HTERT RPE-1 (cell line): Measurements from ENCODE around the gene CFAP46.

Experiments
- in situ Hi-C: fragments of 300-500 bp; cut with MboI; formaldehyde crosslinking; loops from 4 replicates; pipeline ENCODE4 v1.14.3; 2020; ENCODE audit warnings: low sequenced_read_pairs

Gene CFAP46

DNA sequence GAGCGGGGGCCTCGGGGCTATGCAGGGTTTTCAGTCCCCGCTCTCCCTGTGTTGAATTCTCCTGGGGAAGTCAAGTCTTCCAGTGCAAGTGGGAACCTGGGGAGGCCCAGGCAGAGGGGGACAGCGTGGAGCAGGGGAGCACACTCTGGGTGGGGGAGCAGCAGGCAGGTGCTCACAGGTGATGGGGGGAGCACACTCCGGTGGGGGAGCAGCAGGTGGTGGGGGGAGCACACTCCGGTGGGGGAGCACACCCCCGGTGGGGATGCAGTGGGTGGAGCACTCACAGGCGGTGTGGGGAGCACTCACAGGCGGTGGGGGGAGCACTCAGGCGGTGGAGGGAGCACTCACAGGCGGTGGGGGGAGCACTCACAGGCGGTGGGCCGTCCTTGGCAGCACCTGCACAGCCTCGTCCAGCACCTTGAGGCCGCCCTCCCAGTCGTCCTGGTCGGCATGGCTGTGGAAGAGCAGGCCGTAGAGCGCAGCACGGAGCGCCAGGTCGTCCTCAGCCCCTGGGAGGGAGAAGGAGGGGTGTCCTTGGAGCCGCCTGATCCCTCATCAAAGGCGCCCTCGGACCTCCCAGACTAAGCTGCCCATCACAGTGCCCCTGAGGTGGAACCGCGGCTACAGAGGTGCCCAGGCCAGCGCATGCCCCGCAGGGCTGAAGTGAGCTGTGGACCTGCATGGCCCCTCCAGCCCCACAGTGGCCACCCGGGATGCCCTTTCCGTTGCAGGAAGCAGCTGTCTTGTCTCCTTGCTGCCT is 56.7 kb downstream of the CFAP46 start:
- in situ Hi-C loops, result no loop called here

DNA sequence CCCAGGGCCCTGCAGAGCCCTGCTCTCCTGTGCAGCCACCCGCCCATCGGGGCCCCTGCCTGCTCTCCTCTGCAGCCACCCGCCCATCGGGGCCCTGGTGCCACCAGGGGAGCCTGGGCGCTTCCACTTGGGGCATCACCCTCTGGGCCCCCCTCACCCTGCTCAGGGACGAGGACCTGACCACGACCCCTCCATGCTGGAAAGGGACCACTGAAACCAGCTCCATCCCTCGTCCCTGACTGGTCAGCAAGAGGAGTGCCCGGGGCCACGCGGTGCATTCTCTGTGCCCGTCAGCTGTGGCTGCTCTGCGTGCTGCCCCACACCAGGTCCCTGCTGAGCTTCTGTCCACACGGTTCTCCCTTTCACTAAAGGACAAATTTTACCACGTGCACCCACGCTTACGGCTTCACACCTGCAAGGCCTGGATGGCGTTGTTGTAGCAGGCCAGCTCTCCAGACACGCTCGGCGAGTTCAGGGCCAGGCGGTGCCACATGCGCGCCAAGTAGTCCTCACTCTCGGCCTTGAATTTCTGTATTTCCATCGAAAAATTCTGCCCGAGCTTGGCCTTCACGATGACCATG is 57.6 kb downstream of the CFAP46 start:
- in situ Hi-C loops, result no loop called here

DNA sequence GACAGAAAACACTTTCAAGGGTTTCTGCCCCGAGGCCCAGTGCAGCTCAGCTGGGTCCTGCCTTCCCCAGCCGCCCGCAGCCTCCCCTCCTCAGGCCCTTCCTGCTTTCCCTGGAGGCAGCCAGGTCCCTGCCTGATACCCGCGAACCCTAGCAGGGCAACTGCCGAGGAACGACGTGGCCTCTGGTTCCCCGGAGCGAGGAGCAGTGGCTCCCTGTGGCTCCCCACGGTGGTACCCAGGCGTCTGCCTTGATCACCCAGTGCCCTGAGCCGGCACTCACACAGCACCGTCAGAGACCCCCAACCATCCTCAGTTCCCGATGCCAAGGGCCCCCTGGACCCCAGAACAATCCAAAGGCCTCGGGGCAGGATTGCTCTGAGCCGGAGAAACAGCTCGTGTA is 58.3 kb downstream of the CFAP46 start:
- in situ Hi-C loops, result no loop called here

DNA sequence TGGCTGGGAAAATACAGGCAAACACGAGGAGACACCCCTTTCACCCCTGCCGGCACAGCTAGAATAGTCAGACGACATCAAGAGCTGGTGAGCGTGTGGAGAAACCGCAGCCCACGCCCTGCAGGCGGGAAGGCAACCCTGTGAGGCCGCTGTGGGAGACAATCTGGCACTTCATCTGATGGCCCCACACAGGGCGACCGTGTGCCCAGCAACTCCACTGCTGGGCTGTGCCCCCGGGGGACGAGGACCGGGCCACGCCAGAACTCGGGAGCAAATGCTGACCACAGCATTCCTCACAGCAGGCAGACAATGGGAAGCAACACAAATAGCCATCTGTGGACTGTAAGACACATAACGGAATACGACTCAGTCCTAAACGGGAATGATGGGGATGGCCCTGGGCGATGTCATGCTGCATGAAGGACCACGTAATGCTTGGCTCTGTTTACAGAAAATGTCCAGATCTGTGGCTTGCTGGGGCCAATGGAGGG is 58.9 kb downstream of the CFAP46 start:
- in situ Hi-C loops, result no loop called here

DNA sequence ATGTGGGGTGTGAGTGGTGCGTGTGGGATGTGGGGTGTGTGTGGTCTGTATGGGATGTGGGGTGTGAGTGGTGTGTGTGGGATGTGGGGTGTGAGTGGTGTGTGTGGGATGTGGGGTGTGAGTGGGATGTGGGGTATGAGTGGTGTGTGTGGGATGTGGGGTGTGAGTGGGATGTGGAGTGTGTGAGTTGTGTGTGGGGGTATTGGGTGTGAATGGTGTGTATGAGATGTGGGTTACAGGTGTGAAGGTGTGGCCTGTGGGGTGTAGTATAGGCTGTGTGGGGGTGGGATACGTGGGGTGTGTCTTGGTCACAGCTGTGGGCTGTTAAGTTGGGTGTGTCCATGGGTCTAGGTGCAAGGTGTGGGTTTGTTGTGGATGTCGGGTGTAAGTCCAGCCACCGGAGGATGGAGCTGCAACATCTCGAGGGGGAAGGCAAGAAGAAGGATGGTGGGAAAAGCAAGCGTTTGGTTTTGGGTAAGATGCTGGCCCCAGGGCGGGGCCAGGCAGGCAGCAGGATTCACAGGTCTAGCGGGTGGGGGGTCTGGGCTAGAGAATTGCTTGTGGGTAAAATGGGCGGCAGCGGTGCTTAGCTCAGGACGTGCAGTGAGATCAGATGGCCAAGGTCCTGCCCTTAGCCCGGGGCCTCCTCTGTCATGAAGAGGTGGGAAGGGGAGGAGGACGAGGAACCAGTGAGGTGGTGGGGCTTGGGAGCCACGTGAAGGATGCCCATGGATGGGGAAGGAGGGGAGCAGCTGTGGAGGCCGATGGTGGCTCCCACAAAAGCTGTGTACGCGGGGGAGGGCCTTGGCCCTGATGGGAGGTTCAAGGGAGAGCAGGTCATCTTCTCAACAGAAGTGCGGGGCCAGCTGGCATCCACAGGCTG is 60.1 kb downstream of the CFAP46 start:
- in situ Hi-C loops, result no loop called here

DNA sequence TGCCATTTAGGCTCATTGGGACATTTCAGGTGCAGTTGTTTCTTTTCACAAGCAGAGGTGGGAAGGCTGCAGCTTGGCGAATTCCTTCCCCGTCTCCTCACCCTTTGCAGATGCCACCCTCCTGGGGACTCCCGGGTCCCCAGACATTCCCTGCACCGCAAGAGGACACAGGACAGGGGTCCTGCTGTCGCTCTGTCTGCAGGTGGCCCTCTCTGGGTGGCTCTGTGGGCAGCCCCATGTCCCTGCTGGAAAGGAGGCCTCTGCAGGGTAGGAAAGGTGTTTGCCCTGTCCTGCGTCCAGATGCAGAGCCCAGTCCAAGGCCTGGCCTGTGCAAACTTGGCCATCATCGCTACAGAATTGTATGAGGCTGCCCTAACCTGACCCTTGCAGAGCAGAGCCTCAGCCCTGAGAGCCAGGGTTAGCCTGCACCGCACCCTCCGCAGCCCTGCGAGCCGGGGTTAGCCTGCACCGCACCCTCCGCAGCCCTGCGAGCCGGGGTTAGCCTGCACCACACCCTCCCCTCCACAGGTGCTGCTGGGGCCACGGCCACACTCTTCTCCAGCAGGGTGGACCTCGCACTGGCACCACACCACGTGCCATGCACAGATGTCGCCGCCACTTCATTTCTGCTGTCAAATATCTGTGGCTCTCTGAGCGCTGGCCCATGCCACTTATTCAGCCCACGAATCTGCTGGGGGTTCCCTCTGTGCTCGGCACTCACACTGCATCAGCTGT is 61.0 kb downstream of the CFAP46 start:
- in situ Hi-C loops, result no loop called here

DNA sequence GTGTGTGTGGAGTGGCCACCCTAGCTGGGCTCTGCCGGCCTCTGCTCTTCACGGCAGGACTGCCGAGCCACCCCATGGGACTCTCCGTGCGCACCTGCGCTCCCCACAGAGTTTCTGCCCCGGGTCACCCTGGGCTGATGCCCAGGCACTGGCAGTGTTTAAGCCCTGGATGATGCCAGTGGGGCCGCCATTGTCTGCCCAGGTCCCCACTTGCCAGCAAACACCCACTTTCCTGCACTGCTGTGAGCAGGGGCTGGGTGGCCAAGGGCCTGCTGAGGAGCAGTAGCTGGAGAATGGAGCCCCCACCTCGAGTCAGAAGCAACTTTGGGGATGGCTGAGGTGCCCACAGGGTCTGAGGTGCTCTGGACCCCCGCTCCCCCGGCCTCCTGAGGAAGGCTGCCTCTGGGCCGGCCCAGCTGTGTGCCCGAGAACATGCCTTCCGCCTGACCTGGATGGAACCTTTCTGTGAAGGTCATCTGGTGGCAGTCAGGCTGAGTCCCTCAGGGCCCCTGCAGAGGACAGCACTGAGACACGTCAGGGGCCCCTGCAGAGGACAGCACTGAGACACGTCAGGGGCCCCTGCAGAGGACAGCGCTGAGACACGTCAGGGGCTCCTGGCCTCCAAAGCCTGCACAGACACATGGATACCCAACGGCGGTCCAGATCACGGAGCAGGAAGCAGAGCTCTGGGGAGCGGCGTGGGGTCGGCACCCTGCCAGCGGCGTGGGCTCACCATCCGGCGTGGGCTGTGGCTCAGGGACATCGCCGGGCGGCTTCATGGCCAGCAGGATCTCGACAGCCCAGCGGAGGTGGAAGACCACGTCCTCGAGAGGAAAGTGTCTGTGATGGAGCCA is 62.0 kb downstream of the CFAP46 start:
- in situ Hi-C loops, result no loop called here

DNA sequence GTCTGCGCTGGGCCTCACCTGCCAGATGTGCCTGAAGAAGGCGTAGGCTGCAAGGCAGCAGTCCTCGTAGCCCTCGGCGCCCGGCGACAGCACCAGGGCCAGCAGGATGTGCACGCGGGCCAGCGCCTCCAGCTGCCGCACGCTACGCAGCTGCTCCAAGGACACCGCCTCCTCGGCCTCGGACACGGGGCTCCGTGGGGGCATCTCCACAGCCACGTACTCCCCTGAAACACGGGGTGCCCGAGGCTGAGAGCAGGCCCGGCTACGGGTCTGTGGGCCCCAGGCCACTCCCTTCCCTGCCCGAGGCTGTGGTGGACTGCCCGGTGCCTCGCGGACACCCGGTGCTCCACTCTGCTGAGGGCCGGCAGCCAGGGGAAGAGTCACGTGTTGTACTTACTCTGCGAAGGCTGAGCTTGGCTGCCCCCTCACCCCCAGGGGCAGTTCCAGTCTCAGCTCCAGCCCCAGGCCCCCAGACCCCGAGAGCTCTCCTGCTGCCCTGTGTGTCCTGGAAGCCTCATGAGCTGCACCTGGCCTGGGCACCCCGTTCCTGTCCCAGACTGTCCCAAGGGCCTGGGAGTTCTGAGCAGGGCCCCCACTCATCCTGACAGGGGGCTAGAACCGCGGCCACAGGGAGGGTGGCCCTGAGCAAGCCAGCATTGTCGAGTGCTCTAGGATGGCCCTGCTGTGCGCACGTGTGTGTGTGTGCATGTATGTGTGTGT is 62.8 kb downstream of the CFAP46 start:
- in situ Hi-C loops, result no loop called here

DNA sequence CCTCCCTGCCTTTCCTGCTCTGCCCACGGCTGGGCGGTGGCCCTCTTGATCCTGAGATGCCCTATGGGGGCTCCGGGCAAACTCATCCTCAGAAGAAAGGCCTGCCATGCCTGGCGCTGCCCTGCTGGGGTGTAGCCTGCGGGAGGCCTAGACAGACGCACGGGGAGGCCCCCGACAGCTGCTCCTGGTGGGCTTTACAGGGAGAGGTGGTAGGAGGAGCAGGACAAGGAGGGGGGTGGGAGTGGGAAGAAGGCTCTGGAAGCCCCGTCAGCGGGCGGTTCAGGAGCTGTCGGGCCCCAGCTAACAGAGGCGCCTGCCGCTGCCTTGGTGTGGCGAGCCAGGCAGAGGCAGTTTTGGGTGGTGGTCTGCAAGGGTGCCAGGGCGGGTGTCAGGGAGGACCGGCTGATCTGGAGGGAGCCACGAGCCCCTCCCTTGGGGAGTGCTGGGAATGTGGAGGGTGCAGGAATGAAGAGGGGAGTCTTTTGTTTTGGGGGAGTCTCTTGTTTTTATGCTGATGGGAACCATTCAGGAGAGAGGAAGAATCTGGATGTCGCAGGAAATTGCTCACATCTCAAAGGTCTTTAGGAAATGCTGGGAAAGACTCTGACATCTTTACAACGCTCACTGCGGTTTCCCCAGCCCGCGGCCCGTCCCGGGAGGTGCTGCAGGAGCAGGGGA is 63.5 kb downstream of the CFAP46 start:
- in situ Hi-C loops, result no loop called here

DNA sequence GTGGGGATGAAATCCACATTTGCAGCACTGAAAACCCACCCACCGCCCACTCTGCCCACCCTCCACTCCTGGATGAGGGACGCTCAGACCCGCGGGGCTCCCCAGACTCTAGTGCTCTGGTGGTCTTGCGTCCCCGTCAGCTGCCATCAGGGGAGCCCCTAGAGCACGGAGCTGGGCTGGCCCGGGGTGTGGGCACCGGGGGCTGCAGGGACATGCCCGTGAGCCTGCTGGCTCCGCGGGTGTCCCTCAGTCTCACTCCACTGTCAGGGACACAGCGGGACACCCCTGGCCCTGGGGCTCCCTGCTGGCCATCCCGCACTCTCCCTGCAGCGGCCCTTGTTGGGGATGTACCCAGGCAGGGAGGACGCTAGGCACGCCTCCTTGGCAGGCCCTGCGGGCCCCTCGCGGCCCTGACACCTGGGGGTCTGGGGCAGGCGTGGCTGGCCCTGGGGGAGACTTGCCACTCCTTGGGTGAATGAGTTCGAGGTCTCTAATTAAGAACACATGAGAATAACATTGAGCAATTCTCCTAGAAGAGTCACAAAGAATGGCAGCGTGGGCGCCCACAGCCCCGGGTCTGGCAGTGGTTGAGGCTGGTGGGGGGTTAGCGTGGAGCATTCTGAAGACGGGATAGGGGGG is 64.2 kb downstream of the CFAP46 start:
- in situ Hi-C loops, result no loop called here

DNA sequence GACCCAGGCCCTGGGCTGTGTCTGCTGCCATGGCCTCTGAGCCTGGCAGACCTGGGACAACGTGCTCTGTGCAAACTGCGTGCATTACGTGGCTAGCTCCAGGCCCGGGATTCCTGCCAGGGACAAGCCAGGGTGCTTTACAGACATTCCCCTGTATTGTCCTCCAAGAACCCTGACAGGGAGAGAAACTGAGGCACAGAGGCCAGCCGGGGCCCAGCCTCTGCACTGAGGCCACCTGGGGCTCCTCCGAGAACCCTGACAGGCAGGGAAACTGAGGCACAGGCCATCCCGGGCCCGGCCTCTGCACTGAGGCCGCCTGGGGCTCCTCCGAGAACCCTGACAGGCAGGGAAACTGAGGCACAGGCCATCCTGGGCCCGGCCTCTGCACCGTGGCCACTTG is 64.9 kb downstream of the CFAP46 start:
- in situ Hi-C loops, result no loop called here

DNA sequence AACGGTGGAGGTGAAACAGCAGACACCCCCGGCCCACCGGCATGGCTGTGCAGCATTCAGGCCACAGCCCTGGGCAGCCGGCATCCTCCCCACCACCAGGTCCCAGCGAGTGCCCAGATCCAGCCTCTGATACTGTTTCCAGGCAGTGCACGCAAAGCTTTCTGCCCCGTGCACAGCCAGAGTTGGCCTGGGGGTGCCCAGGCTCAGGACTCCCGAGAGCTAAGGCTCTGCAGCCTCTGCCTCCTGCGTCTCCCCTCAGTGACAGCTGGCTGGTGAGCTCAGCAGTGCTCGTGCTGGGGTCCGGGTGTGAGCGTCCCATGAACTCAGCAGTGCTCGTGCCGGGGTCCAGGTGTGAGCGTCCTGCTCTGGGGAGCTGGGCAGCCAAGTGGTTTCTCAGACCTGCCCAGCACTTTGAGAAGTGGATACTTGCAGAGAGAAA is 65.4 kb downstream of the CFAP46 start:
- in situ Hi-C loops, result no loop called here

DNA sequence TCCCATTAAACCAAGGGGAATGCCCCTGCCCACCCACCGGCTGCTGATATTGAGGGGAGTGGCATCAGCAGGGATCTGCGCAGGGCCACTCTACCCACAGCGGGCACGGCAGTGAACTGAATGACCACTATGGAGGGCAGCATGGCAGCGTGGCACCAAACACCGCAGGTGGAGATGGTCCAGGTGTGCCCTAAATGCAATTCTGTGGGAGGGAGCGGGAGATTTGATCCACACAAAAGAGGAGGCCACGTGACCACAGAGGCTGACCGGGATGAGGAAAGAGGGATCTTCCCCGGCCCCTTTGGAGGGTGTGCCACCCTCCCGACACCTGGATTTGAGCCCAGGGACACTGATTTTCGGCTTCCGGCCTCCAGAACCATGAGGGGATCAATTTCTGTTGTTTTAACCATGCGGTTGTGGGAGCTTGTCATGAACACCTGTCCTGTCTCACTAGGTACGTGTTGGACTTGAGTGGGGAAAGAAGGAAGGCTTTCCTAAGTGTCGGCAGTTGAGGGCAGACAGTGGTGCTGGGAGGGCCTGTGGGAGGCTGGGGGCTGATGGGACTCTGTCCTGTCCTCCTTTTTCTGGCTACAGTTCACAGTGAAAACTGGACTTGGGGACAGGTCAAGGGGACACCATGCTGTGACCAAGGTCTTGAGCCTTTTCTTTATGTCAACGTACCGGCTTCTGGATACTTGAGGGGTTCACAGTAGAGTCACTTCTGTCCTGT is 66.1 kb downstream of the CFAP46 start:
- in situ Hi-C loops, result no loop called here

DNA sequence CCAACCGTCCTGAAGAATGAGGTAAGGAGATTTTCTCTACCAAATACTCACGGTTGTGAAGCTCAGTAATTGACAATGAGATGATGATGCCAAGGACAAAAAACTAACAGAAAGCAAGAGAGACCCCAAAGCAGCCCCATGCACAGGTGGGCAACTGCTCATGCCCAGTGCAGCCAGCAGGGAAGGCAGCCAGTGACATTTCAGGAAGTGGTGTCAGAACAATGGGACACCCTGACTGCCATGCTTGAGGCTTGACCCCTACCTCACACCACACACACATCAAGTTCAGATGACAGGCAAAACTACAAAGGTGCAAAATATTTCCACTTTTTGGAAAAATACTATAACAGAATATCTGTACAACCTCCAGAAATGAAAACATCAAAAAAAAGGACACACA is 66.9 kb downstream of the CFAP46 start:
- in situ Hi-C loops, result no loop called here

DNA sequence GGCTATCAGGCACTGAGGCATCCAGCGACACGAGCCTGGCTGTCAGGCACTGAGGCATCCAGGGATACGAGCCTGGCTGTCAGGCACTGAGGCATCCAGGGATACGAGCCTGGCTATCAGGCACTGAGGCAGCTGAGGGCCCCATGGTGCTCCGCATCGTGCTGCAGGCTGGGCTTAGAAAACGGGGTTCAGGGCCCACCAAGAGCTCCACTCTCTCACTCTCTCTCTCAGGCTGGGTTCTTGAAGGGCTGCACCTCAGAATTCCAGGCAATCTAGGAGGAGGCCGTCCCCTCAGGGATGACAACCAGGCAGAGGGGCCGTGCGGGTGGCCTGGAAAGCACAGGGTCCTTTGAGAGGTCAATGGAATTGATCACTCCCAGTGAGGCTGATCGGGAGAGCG is 69.0 kb downstream of the CFAP46 start:
- in situ Hi-C loops, result no loop called here

DNA sequence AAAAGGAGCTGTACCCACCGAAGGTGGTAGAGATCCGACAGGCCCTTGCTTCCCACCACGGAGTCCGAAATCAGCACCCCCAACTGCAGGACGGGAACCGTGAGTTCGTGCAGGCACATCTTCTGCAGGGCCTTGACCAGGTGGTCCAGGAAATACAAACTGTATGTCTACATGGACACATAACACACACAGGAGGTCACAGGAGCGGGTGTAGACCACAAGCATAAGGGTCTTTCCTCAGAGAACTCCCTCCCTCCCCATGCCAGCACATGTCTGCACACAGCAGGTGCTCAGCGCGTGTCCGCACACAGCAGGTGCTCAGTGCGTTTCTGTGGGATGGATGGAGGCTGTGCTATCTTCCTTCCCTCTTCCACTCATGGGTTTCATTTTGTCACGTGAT is 69.7 kb downstream of the CFAP46 start:
- in situ Hi-C loops, result no loop called here

DNA sequence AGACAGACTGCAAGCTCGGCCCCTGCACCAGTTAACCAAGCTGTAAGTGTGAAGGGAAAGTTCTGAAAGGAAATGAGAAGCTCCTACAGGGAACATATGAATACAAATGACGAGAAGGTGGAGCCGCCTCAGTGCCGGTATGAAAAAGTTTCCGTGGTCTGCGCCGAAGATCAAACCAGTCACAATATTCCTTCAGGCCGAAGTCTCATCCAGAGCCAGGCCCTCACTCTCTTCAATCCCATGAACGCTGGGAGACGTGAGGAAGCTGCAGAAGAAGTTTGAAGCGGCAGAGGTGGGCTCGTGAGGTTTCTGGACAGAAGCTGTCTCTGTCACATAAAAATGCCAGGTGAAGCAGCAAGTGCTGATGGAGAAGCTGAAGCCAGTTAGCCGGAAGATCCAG is 71.9 kb downstream of the CFAP46 start:
- in situ Hi-C loops, result no loop called here

DNA sequence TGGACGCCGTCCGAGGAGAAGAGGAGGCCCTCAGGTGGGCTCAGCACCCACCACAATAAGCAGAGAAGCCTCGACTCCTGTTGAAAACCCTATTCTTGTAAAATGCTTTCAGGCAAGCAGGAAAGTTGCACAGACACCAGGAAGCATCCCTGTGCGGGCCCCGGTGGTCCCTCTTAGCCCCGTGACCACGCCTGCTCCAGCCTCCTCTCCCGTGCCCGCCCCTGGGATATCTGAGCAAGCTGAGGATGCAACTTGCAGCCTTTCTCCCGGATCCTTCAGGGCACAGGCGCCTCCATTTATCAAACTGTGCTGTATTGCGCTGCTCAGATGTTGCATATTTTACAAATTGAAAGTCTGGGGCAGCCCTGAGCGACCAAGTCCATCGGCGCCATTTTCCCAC is 72.7 kb downstream of the CFAP46 start:
- in situ Hi-C loops, result no loop called here
